GM21576 (cell line): ENCODE measurements around the gene UBE2E3.
"Not testable (repeated sequence)": the region's sequence is repeated elsewhere in the genome, so short reads cannot be mapped to it uniquely, and the experiment has no call there.

Experiments
- ATAC-seq: cut with Tn5 transposase; IDR thresholded peaks from one replicate; pipeline ENCODE4 v1.9.1; 2021; ENCODE audit warnings: mild to moderate bottlenecking, moderate library complexity; ENCODE audit not compliant: unreplicated experiment

UBE2E3 gene

DNA sequence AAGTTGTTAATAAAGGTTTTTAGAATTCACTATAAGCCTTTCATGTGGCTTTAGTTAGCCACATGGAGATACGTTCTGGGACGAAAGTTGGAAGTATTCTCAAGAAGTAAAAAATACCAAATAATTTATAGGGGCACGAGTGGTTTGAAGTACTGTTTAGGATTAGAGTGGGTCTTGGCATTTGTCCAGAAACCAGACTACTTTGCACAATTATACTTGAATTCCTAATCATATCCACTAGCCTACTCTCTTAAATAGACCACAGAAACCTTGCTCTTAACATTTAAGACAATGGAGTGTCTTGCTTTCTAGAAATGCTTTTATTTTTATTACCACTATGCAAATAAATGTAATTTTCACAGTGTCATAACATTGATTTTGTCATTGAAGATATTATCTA, 44.6 kb downstream of the UBE2E3 start:
- no peak for ATAC-seq

- ATAC-seq = peak; percentile 63
These were observed 56.0 kb downstream of the UBE2E3 start for GRCh38 chr2:181036445-181036844.

- peak; percentile 69 for ATAC-seq
These were observed 56.6 kb downstream of the UBE2E3 start for GRCh38 chr2:181036848-181037603.

DNA sequence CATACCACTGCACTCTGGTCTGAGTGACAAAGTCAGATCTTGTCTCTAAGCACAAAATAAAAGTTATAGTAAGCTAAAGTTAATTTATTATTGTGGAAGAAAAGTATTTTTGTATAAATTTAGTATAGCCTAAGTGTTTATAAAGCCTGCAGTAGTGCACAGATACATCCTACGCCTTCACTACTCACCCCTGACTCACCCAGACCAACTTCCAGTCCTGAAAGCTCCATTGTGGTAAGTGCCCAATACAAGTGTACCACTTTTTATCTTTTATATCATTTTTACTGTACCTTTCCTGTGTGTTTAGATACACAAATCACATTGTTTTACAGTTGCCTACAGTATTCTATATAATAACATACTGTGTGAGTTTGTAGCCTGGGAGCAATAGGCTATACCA, 57.5 kb downstream of the UBE2E3 start:
- no peak for ATAC-seq

- no peak for ATAC-seq
These were observed 58.4 kb downstream of the UBE2E3 start for GRCh38 chr2:181038796-181039195.

- ATAC-seq = not testable (repeated sequence)
These were observed 60.4 kb downstream of the UBE2E3 start for GRCh38 chr2:181040839-181041238.

DNA sequence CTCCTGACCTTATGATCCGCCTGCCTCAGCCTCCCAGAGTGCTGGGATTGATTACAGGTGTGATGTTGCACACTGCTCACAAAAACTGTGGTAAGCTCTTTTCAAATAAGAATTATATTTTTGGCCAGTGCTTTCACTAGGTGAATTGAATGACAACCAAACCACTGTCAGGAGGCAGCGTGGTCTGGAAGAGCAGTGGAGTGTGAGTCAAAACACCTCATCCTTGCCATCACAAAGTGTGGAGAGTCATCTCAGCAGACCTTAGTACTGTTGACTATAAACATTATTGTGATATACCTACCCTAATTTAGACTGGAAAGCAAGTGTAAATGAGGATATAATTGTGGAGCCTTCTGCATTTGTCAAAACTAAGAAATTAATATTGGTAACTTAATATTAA, 61.3 kb downstream of the UBE2E3 start:
- ATAC-seq = no peak

GRCh38 chr2:181042706-181043105, 62.3 kb downstream of the UBE2E3 start:
- no peak for ATAC-seq

DNA sequence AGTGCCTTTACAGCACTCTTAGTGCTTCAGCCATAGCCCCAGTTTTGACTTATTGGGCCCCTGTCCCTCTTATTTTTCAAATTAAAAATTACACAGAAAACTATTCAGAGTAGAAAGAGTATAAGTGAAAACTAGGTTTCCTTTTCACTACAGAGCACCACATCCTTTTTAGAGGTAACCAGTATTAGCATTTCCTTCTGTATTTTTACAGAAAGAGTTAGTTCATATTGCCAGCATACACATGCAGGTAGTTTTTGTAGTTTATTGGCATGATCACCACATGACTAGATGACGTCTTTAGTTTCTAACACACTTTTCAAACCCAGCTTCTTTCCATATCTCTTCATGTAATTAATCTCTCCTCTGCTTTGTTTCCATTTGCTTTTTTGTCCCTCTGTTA, 66.4 kb downstream of the UBE2E3 start:
- ATAC-seq = peak; percentile 50

DNA sequence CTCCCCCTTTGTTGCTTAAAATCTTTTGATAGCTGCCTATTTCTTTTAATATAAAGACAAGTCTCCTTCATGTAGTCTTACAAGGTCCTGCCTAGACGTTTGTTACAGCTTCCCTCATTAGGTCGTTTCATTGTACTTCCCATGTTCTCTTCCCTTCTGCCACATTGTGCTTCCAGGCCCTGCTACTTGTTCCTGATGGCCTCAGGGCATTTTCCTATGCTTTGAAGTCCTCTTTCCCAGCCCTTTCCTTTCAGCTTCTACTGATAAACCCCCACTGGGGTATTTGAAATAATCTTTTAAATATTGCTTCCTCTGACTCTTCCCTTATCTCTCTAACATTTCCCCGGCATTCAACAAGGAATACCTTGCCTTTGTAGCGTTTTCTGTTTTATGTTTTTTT, 67.4 kb downstream of the UBE2E3 start:
- ATAC-seq = no peak

DNA sequence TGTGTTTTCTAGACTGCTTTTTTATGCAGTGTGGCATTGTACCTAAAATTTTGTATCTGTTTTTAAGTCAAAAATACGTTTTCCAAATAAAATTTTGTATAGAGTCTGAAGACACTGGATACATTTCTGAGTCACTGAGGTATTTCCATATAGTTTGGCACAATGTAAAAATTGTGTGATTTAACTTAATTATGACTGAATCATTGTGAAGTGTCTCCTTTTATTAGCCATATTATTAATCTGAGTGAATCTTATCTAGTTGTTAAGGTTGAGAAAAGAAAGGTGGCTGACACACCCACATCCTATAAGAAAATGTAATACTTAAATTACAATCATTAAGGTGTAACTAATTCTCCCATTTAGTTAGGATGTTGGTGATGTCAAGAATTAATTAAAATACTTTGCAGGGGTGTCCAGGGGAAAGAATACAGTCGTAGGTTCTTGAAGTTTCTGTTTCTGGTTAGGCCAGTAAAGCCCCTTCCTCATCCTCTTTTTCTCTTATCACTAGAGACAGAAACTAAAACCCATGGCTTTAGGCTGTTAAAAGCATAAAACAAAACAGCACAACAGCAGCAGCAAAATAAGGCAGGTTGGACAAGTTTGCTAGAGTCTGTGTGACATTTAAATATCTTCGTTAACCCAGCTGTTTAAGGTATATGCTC, 71.6 kb downstream of the UBE2E3 start:
- no peak for ATAC-seq

GRCh38 chr2:181052523-181052891, 72.1 kb downstream of the UBE2E3 start:
- no peak for ATAC-seq

- no peak for ATAC-seq
These were observed 73.9 kb downstream of the UBE2E3 start for GRCh38 chr2:181054256-181054655.

- ATAC-seq = no peak
These were observed 74.4 kb downstream of the UBE2E3 start for GRCh38 chr2:181054843-181055242.

DNA sequence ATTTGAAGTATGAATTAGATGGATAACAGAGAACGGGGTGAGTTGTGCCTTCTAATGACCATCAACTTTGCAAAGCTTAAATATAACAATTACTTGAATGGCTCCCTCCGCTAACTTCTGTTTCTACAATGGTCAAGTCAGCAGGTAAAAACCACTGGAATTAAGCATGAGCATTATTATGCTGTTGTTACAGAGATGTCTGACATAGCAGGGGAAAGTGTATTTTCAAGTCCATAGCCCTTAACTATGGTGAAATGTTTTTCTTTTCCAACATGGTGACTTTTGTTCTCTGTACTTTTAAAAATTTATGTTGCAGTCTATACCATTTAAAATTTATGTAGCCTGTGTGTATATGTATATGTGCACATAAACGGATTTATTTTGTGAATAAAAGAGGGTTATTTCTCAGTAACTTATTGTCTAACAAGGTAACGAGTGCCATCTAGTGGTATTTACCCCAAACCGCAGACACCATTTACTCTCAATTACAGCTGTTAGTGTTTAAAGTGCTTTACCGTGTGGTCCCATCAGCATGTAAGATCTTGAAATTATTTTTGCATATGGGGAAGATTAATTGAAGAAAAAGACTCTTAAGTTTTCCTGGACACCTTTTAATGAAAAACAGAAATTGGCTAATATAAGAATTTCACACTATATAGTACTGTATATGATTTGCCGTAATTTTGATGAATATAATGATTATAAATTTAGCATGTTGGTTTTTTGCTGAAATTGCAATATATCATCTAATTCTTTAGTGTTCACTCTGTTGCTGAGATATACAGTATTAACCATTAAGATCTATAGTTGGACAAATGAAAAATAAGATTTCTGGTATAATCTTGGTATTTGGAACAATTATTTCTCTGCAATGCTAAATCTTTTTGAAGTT, 78.2 kb downstream of the UBE2E3 start:
- ATAC-seq = peak; percentile 77

DNA sequence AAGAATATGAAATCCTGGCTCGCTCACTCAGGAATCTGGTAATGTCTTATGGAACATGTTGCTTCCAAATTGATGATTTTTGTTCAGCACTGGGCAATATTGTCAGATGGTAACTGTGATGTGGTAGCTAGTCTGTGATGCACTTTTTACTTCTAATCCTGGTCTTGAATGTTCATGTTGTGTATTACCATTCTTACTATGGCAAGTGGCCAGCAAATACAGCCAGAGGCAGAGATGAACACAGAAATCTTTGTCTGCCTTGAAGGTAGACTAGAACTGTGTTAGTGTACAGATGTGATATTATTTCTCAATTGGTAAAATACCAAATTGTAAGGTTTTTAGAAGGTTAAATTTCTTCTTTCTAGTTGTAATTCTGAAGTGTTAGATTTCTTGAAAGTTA, 83.3 kb downstream of the UBE2E3 start:
- no peak for ATAC-seq

DNA sequence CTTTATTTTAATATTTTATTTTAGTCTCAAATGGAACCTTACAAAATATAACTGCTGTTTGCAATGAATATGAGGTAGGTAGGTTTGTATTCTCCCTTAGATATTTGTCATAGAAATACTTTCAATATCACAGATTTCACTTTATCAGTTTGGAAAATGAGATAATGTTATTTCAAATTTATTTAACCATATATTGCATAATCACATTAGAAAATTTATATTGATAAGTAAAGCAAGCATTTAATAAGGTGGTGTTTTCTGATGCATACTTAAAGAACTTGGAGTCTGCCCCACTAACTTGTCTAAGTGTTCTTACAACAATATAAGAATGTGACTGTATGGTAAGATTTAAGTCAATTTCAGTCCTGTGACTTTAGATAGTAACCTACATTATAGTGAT, 85.1 kb downstream of the UBE2E3 start:
- ATAC-seq = no peak

DNA sequence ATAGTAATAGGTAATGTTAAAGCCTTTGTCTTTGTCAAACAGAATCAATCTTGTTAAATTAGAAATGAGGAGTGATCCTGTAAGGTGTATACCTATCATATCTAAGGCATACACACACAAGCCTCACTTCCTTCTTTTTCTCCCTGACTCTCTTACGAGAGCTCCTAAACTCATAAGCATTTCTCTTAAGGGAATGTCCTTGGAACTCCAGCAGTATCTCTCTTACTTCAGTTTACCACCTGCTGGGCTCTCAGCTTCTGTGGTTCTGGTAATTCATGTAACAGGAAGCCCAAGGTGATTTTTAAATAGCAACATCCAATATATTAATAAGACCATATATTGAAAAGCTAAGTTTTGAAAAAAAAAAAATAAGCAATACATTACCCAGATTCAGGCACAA, 85.9 kb downstream of the UBE2E3 start:
- ATAC-seq = no peak

DNA sequence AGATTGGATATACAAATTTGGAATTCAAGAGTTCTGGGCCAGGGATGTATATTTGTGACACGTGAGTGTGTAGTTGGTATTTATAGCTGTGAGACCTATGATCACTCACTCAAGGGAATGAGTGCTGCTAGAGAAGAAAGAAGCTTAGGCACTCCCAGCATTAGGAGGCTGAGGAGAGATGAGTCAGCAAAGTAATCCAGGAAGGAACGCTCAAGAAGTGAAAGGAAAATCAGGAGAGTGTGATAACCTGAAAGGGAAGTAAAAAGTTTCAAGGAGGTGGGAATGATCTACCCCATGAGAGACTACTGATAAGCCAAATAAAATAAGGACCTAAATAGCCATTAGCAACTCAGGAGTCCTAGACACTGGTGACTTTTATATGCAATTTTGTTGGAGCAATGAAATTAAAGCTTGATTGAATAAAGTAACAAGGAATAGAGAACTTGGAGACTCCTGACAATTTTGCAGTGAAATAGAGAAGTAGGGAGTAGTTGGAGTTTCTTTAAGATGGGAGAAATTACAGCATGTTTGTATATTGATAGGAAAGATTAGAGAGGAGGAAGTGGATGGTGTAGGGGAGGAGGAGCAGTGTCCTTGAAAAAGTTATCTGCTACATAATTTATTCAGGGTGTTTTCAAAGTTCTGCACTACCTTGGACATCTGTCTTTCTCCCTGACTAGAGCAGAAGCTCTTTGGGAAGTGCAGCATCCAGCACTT, 89.9 kb downstream of the UBE2E3 start:
- no peak for ATAC-seq

- ATAC-seq = no peak
These were observed 90.4 kb downstream of the UBE2E3 start for GRCh38 chr2:181070836-181071200.
